GM12865 (cell line): Measurements from ENCODE around the gene BCAN.

Source experiments
- DNase-seq: peaks from one replicate; pipeline ENCODE4 v3.0.0; 2010; ENCODE audit warnings: low read depth
- H3K4me3 ChIP-seq: 2 replicates; pipeline ENCODE4 v1.5.1; 2011; ENCODE audit warnings: mild to moderate bottlenecking, low read depth, low read length, control low read depth
- CTCF ChIP-seq: IDR thresholded peaks from 2 replicates; pipeline ENCODE4 v1.5.1; 2011; ENCODE audit warnings: low read length, control low read depth, low read depth, inconsistent platforms; ENCODE audit not compliant: insufficient read depth; ENCODE audit errors: missing control alignments

Gene BCAN

GRCh38 chr1:156641761-156642264 is at the start of gene BCAN:
Gene BCAN, plus strand, starts transcription at chr1:156642117. Its CDS starts 3,938 bp downstream, at chr1:156646055.
- no peak for DNase-seq
- no peak for TF ChIP-seq CTCF
- no peak within 1 kb of the TSS for H3K4me3 ChIP-seq

GRCh38 chr1:156592158-156592909 is 49.6 kb upstream of the BCAN start:
- DNase-seq: peak; percentile 19
- no peak for TF ChIP-seq CTCF

DNA sequence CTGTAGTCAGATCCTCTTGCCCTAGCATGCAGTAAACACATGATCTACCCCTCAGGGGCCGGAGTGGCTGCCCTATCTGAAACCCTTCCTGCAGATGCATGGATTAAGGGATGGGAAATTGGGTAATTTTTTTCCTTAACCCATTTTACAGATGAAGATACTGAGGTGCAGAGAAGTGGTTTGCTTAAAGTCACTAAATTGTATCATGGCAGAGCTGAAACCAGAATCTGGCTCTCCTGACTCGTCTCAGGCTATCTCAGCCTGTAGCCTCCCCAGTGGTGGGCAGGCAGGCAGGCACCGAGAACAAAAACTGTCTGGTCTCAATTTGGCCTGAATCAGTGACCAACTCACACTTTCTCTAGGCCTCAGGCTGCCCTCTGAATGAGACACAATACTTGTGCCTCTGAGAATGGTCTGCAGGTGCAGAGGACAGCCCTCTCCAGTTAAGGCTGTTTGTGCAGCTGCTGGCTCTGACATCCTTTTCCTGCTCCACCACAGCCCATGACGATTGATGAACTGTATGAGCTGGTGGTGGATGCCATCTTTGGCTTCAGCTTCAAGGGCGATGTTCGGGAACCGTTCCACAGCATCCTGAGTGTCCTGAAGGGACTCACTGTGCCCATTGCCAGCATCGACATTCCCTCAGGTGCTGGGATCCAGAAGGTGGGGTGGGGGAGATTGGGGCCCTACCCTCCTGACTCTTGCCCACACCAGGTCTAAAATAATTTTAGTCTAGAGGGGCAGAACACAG is 48.8 kb upstream of the BCAN start:
- peak; percentile 34 for DNase-seq
- no peak for TF ChIP-seq CTCF
- no peak overlapping the region for H3K4me3 ChIP-seq

More at GRCh38 chr1:156592158-156592909, 49.6 kb upstream of the BCAN start:
- H3K4me3 ChIP-seq: peak overlapping the region; percentile 74

DNA sequence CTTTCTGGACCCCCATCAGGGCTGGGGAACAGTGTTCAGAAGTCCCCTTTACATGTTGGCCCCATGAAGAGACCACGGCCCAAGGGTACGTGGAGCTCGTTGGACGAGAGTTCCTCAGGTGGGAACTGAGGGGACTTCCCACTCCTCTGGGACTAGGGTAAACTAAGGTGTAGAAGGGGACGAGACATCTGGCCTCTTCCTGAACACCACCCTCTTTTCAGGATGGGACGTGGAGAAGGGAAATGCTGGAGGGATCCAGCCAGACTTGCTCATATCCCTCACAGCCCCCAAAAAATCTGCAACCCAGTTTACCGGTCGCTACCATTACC is 48.3 kb upstream of the BCAN start:
- no peak overlapping the region for H3K4me3 ChIP-seq
- no peak for TF ChIP-seq CTCF
- no peak for DNase-seq

DNA sequence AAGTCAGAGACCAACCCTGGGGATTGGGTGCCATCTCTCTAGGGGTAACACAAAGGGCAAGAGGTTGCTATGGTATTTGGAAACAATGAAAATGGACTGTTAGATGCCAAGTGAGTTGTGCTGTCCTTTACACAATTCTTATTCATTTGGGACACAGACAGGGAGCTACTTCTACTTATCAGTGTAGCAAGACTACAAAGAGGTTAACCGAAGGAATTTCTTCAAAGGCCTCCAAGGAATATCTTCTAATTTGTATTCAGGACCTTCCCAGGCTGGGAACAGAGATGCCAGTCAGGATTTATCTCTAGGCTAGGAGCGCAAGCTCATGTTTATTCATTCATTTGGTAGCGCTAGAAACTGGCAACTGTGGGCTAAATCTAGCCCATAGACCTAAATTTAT is 47.7 kb upstream of the BCAN start:
- no peak for DNase-seq
- no peak overlapping the region for H3K4me3 ChIP-seq
- no peak for TF ChIP-seq CTCF

DNA sequence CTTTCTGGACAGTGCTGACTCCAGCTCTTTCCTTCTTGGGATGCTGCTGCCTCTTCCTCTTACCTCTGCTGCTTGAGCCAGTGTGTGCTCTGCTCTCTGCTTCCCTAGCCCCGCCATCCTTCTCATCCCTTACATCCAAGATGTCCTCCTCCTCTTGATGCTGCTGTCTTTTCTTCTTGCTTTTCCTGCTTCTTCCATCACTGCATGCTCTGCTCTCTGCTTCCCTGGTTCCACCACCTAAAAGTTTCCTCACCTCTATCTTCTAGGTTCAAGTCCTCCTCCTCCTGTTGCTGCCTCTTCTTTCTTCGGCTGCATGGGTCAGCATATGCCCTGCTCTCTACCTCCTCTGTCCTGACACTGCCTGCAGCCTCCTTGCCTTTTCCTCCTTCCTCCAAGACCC is 46.9 kb upstream of the BCAN start:
- no peak overlapping the region for H3K4me3 ChIP-seq
- TF ChIP-seq CTCF: no peak
- no peak for DNase-seq
